A673 (cell line): ENCODE measurements around the gene AKR1C3.
A peak's percentile ranks its signal among the peaks of the same experiment; 100 is the strongest.

Experiments used
- EZH2 ChIP-seq: fragments of 200-600 bp; sonication (generic); IDR thresholded peaks from 2 replicates; pipeline ENCODE4 v1.6.1; 2017; ENCODE audit warnings: borderline replicate concordance, low read depth, mild to moderate bottlenecking, mixed read lengths, antibody characterized with exemption, low read length; ENCODE audit not compliant: poor library complexity, severe bottlenecking
- TF ChIP-seq, protein P1 (sequence below): fragments of 300-800, 200-600 bp; sonication (generic); conservative IDR thresholded peaks from 2 replicates; pipeline ENCODE4 v1.5.1; 2017; ENCODE audit warnings: low read depth, mild to moderate bottlenecking, antibody characterized with exemption, low read length, moderate library complexity, mixed read lengths

GRCh38 chr10:5095687-5096086, 1.5 kb downstream of the AKR1C3 start:
- TF ChIP-seq, protein P1, sequence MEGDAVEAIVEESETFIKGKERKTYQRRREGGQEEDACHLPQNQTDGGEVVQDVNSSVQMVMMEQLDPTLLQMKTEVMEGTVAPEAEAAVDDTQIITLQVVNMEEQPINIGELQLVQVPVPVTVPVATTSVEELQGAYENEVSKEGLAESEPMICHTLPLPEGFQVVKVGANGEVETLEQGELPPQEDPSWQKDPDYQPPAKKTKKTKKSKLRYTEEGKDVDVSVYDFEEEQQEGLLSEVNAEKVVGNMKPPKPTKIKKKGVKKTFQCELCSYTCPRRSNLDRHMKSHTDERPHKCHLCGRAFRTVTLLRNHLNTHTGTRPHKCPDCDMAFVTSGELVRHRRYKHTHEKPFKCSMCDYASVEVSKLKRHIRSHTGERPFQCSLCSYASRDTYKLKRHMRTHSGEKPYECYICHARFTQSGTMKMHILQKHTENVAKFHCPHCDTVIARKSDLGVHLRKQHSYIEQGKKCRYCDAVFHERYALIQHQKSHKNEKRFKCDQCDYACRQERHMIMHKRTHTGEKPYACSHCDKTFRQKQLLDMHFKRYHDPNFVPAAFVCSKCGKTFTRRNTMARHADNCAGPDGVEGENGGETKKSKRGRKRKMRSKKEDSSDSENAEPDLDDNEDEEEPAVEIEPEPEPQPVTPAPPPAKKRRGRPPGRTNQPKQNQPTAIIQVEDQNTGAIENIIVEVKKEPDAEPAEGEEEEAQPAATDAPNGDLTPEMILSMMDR, result peak; percentile 13; the same call in 1 of the 2 replicates
- TF ChIP-seq EZH2, result no peak
